HEK293 (cell line): ENCODE measurements around the gene MAGEF1.

ENCODE experiments used
- CTCF ChIA-PET: fragments of 350-600 bp; formaldehyde crosslinking; extraction: SDS; loops from one replicate; lab custom pipeline; 2021; ENCODE audit warnings: antibody characterized with exemption; lab: Yijun Ruan, JAX
- POLR2A ChIA-PET: fragments of 300-600 bp; formaldehyde crosslinking; extraction: SDS; loops from one replicate; lab custom pipeline; 2020; ENCODE audit warnings: antibody characterized with exemption, inconsistent platforms; lab: Yijun Ruan, JAX
- H3K27ac ChIP-seq: fragments of 200-500 bp; sonication (Bioruptor generic); 2 replicates; pipeline ENCODE4 v1.5.1; 2014; ENCODE audit warnings: low read depth, low read length, control low read depth, inconsistent platforms; ENCODE audit errors: extremely low read depth
- H3K36me3 ChIP-seq, 2 experiments: fragments of 200-500 bp in 1 of 2; sonication (Bioruptor generic) in 1 of 2; 1 replicate in 1 of 2; 2 replicates in 1 of 2; pipeline ENCODE4 v1.5.1; 2014 to 2017; ENCODE audit warnings: inconsistent platforms in 2 of 2, low read length in 2 of 2; ENCODE audit not compliant: control insufficient read depth in 2 of 2, insufficient read depth in 1 of 2
- H3K4me1 ChIP-seq: fragments of 200-500 bp; sonication (Bioruptor generic); 2 replicates; pipeline ENCODE4 v1.5.1; 2014; ENCODE audit warnings: mild to moderate bottlenecking, low read length, inconsistent platforms; ENCODE audit not compliant: control insufficient read depth, insufficient read depth
- H3K4me3 ChIP-seq: 2 replicates; pipeline ENCODE4 v1.5.1; 2011; ENCODE audit warnings: low read depth, mild to moderate bottlenecking, control low read depth, low read length, moderate library complexity
- H3K9me3 ChIP-seq: fragments of 200-500 bp; sonication (Bioruptor generic); 2 replicates; pipeline ENCODE4 v1.5.1; 2014; ENCODE audit warnings: low read depth, low read length, inconsistent platforms; ENCODE audit not compliant: control insufficient read depth, insufficient read depth
- GLI2 ChIP-seq: fragments of 450-650 bp; formaldehyde crosslinking; IDR thresholded peaks from 2 replicates; pipeline ENCODE4; 2017; ENCODE audit warnings: missing biosample characterization, missing genetic modification characterization, low read depth, borderline replicate concordance
- GLIS2 ChIP-seq: fragments of 450-650 bp; formaldehyde crosslinking; IDR thresholded peaks from 2 replicates; pipeline ENCODE4 v1.5.1; 2016; ENCODE audit warnings: missing biosample characterization, missing genetic modification characterization
- HOXC10 ChIP-seq: sonication (generic); formaldehyde crosslinking; IDR thresholded peaks from 2 replicates; pipeline ENCODE4 v1.8.1; 2023; ENCODE audit warnings: mild to moderate bottlenecking, missing genetic modification reagents
- KLF1 ChIP-seq: fragments of 450-650 bp; formaldehyde crosslinking; IDR thresholded peaks from 2 replicates; pipeline ENCODE4 v1.5.1; 2016; ENCODE audit warnings: missing biosample characterization, missing genetic modification characterization
- MYNN ChIP-seq: fragments of 450-650 bp; formaldehyde crosslinking; IDR thresholded peaks from 2 replicates; pipeline ENCODE4 v1.5.1; 2016; ENCODE audit warnings: missing biosample characterization, missing genetic modification characterization, borderline replicate concordance
- PRDM1 ChIP-seq: fragments of 450-650 bp; formaldehyde crosslinking; IDR thresholded peaks from 2 replicates; pipeline ENCODE4; 2016; ENCODE audit warnings: missing biosample characterization, missing genetic modification characterization
- SP7 ChIP-seq: fragments of 450-650 bp; formaldehyde crosslinking; IDR thresholded peaks from 2 replicates; pipeline ENCODE4 v1.5.1; 2016; ENCODE audit warnings: missing biosample characterization, missing genetic modification characterization
- ZBTB8A ChIP-seq: fragments of 450-650 bp; formaldehyde crosslinking; IDR thresholded peaks from 2 replicates; pipeline ENCODE4 v1.5.1; 2016; ENCODE audit warnings: missing biosample characterization, missing genetic modification characterization
- ZFP37 ChIP-seq: fragments of 450-650 bp; formaldehyde crosslinking; IDR thresholded peaks from 2 replicates; pipeline ENCODE4 v1.5.1; 2016; ENCODE audit warnings: missing biosample characterization, missing genetic modification characterization
- ZNF121 ChIP-seq: fragments of 450-650 bp; formaldehyde crosslinking; IDR thresholded peaks from 2 replicates; pipeline ENCODE4 v1.5.1; 2016; ENCODE audit warnings: missing biosample characterization, missing genetic modification characterization
- ZNF324 ChIP-seq: fragments of 450-650 bp; formaldehyde crosslinking; IDR thresholded peaks from 2 replicates; pipeline ENCODE4 v1.5.1; 2016; ENCODE audit warnings: missing biosample characterization, missing genetic modification characterization
- ZNF335 ChIP-seq: fragments of 450-650 bp; formaldehyde crosslinking; conservative IDR thresholded peaks from 2 replicates; pipeline ENCODE4 v1.5.1; 2016; ENCODE audit warnings: missing biosample characterization, missing genetic modification characterization
- ZNF394 ChIP-seq: fragments of 450-650 bp; formaldehyde crosslinking; IDR thresholded peaks from 2 replicates; pipeline ENCODE4 v1.5.1; 2016; ENCODE audit warnings: missing biosample characterization, missing genetic modification characterization, mild to moderate bottlenecking, moderate library complexity, borderline replicate concordance
- ZNF398 ChIP-seq: fragments of 450-650 bp; formaldehyde crosslinking; IDR thresholded peaks from 2 replicates; pipeline ENCODE4 v1.5.1; 2017; ENCODE audit warnings: missing biosample characterization, missing genetic modification characterization
- ZNF544 ChIP-seq: fragments of 450-650 bp; formaldehyde crosslinking; IDR thresholded peaks from 2 replicates; pipeline ENCODE4 v1.5.0; 2017; ENCODE audit warnings: missing biosample characterization, missing genetic modification characterization
- ZNF561 ChIP-seq: fragments of 450-650 bp; IDR thresholded peaks from 2 replicates; pipeline ENCODE4 v1.5.1; 2018; ENCODE audit warnings: missing biosample characterization, missing genetic modification characterization, borderline replicate concordance
- ZNF626 ChIP-seq: fragments of 450-650 bp; sonication (Bioruptor Pico); formaldehyde crosslinking; IDR thresholded peaks from 2 replicates; pipeline ENCODE4 v1.5.1; 2018; ENCODE audit warnings: missing biosample characterization, missing genetic modification characterization, inconsistent platforms
- ZNF658 ChIP-seq: fragments of 450-650 bp; formaldehyde crosslinking; IDR thresholded peaks from 2 replicates; pipeline ENCODE4; 2016; ENCODE audit warnings: missing biosample characterization, missing genetic modification characterization
- ZNF670 ChIP-seq: fragments of 450-650 bp; formaldehyde crosslinking; IDR thresholded peaks from 2 replicates; pipeline ENCODE4 v1.5.1; 2016; ENCODE audit warnings: missing biosample characterization, missing genetic modification characterization, low read depth
- ZNF707 ChIP-seq: fragments of 450-650 bp; formaldehyde crosslinking; IDR thresholded peaks from 2 replicates; pipeline ENCODE4 v1.5.1; 2016; ENCODE audit warnings: missing biosample characterization, missing genetic modification characterization
- ZNF76 ChIP-seq: fragments of 450-650 bp; formaldehyde crosslinking; IDR thresholded peaks from 2 replicates; pipeline ENCODE4; 2016; ENCODE audit warnings: low read depth, missing biosample characterization, missing genetic modification characterization, borderline replicate concordance
- ZNF843 ChIP-seq: fragments of 450-650 bp; formaldehyde crosslinking; IDR thresholded peaks from 2 replicates; pipeline ENCODE4 v1.5.1; 2016; ENCODE audit warnings: missing biosample characterization, missing genetic modification characterization
- TF ChIP-seq, protein P1 (sequence below): fragments of 450-650 bp; formaldehyde crosslinking; IDR thresholded peaks from 2 replicates; pipeline ENCODE4 v1.5.1; 2016; ENCODE audit warnings: missing biosample characterization, missing genetic modification characterization
- TF ChIP-seq, protein P2 (sequence below): fragments of 450-650 bp; formaldehyde crosslinking; IDR thresholded peaks from 2 replicates; pipeline ENCODE4 v1.5.1; 2016; ENCODE audit warnings: missing biosample characterization, missing genetic modification characterization

Gene MAGEF1

DNA sequence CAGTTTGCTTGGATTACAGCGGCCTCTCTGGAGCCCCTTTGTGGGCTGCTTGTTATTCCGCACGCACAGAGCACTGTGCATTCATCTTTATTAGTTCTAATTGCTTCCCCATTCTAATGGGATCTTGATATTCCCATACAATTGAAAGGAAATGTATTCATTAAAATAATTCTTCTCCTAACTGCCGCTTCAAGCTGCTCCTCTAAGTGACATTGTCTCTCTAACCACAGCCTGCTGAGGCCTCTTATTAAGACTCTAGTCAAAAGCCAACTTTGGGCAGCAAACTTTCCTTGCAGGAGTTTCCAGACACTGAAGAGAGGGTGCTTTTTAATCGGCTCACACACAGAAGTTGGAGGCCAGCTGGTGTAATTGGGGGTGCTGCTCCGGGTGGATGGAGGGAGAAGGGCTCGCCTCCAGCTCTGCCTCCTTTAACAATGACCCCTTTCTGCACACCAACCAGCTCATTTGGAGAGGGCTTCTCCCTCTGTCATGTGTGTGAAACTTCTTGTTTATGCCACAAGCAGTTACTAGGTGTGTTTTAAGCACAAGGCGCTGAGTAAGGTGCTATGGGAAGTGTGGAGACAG lies 5.6 kb upstream of the MAGEF1 start:
- Histone ChIP-seq H3K4me1 (peaks cover 9% of the 10 kb centered on the region), H3K27ac (peak overlapping the region; percentile 62; the same call in 1 of the 2 replicates), H3K9me3 (no peaks in the 10 kb centered on the region), H3K4me3 (no peak overlapping the region), H3K36me3 (no peaks in the 10 kb centered on the region)
- TF ChIP-seq ZNF658 (tag by site-specific recombination) (no peak), HOXC10 (CRISPR knock-in tag) (no peak), ZFP37 (no peak), ZNF670 (no peak), GLI2 (tag by site-specific recombination) (no peak), ZBTB8A (tag by site-specific recombination) (0 out of 2 replicates have a peak, but pooled peaks have one; percentile 0), ZNF544 (tag by site-specific recombination) (no peak)
- ChIA-PET POLR2A (no interaction called here), CTCF (interaction anchor here (0.6 to 2.5 kb wide), 4 partner anchors 9 to 156 kb away, joined by 3 to 10 read pairs (median 6); partner anchors contain the start of gene EPHB3)

DNA sequence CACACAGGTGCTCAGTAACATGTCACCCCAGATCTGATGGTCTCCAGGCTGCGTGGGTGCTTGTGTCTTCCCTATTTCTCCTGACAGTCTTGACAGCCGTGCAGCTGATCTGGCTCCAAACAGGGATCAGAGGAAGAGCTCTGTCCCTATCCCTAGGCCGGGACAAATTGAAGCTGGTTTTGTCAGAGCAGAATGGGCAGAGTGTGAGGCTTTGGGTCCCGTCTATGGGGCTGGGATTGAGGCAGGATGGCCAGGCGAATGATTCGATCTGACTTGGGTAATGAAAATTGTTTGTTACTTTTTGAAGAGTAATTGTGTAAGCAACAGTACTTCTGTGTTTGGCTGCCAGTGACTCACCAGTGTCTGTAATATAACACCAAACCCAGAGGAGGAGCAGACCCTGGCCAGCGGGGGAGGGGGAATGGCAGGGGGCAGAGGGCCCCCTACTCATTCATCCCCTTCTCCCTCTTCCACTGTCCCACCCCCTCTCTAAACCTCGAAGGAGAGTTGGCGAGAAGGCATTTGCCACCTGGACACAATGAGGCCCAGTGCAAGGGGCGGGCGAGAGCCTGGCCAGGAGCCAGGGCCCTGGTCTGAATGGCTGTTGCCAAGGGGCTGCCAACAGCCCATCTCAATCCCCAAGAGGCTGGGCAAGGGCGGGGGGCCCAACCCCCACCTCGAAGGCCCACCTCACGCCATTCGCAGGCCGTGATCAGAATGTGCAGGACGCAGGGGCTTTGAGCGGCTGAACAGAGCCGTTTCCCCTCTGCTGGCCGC lies 4.9 kb upstream of the MAGEF1 start:
- POLR2A ChIA-PET, result no interaction called here
- H3K27ac ChIP-seq, result peak overlapping the region; percentile 62; the same call in 1 of the 2 replicates
- H3K36me3 ChIP-seq, result no peaks in the 10 kb centered on the region
- CTCF ChIA-PET, result interaction anchor here (0.5 to 2.5 kb wide), 3 partner anchors 10 to 86 kb away, joined by 3 to 10 read pairs (median 3); no protein-coding TSS in a partner anchor
- no peaks in the 10 kb centered on the region for H3K9me3 ChIP-seq
- H3K4me1 ChIP-seq, result peaks cover 9% of the 10 kb centered on the region
- no peak overlapping the region for H3K4me3 ChIP-seq
- TF ChIP-seq ZNF121 (tag by site-specific recombination) (no peak), ZNF324 (tag by site-specific recombination) (peak; percentile 48; the same call in 1 of the 2 replicates), ZNF335 (peak; percentile 40; the same call in 1 of the 2 replicates), GLIS2 (tag by site-specific recombination) (peak; percentile 83), ZNF394 (tag by site-specific recombination) (peak; percentile 53; the same call in 1 of the 2 replicates), ZNF561 (tag by site-specific recombination) (0 out of 2 replicates have a peak, but pooled peaks have one; percentile 40), SP7 (peak; percentile 68), ZNF76 (no peak), ZNF707 (no peak), ZNF626 (tag by site-specific recombination) (no peak), KLF1 (tag by site-specific recombination) (no peak), ZNF398 (tag by site-specific recombination) (peak; percentile 93), PRDM1 (tag by site-specific recombination) (0 out of 2 replicates have a peak, but pooled peaks have one; percentile 24), MYNN (no peak), ZNF843 (tag by site-specific recombination) (no peak)
- TF ChIP-seq, protein P1, sequence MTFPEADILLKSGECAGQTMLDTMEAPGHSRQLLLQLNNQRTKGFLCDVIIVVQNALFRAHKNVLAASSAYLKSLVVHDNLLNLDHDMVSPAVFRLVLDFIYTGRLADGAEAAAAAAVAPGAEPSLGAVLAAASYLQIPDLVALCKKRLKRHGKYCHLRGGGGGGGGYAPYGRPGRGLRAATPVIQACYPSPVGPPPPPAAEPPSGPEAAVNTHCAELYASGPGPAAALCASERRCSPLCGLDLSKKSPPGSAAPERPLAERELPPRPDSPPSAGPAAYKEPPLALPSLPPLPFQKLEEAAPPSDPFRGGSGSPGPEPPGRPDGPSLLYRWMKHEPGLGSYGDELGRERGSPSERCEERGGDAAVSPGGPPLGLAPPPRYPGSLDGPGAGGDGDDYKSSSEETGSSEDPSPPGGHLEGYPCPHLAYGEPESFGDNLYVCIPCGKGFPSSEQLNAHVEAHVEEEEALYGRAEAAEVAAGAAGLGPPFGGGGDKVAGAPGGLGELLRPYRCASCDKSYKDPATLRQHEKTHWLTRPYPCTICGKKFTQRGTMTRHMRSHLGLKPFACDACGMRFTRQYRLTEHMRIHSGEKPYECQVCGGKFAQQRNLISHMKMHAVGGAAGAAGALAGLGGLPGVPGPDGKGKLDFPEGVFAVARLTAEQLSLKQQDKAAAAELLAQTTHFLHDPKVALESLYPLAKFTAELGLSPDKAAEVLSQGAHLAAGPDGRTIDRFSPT (tag by site-specific recombination), result peak; percentile 56; the same call in 1 of the 2 replicates
- TF ChIP-seq, protein P2, sequence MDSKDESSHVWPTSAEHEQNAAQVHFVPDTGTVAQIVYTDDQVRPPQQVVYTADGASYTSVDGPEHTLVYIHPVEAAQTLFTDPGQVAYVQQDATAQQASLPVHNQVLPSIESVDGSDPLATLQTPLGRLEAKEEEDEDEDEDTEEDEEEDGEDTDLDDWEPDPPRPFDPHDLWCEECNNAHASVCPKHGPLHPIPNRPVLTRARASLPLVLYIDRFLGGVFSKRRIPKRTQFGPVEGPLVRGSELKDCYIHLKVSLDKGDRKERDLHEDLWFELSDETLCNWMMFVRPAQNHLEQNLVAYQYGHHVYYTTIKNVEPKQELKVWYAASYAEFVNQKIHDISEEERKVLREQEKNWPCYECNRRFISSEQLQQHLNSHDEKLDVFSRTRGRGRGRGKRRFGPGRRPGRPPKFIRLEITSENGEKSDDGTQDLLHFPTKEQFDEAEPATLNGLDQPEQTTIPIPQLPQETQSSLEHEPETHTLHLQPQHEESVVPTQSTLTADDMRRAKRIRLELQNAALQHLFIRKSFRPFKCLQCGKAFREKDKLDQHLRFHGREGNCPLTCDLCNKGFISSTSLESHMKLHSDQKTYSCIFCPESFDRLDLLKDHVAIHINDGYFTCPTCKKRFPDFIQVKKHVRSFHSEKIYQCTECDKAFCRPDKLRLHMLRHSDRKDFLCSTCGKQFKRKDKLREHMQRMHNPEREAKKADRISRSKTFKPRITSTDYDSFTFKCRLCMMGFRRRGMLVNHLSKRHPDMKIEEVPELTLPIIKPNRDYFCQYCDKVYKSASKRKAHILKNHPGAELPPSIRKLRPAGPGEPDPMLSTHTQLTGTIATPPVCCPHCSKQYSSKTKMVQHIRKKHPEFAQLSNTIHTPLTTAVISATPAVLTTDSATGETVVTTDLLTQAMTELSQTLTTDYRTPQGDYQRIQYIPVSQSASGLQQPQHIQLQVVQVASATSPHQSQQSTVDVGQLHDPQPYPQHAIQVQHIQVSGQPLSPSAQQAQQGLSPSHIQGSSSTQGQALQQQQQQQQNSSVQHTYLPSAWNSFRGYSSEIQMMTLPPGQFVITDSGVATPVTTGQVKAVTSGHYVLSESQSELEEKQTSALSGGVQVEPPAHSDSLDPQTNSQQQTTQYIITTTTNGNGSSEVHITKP (tag by site-specific recombination), result peak; percentile 81
